HG02943 (cell line): Measurements from ENCODE around the gene RAPGEF1.
"Not testable (repeated sequence)": the region's sequence is repeated elsewhere in the genome, so short reads cannot be mapped to it uniquely, and the experiment has no call there.

ENCODE experiments used
- ATAC-seq: cut with Tn5 transposase; IDR thresholded peaks from one replicate; pipeline ENCODE4 v1.9.1; 2021; ENCODE audit warnings: mild to moderate bottlenecking, low read depth, moderate library complexity; ENCODE audit not compliant: unreplicated experiment

Gene RAPGEF1

DNA sequence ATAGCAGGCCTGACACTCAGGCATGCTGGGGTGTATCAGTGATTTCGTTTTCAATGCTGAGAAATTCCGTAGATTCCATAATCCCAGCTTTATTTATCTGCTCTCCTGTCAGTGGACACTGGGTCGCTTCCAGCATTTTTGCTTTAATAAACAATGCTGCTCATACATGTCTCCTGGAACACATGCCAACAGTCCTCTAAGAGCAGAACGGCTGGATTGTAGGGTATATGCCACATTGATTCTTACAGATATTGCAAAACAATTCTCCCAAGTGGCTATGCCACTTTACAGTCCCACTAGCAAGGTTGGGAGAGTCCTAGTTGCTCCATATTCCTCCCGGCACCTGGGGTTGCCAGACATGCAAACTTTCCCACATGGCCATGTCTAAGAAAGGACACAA is 81.9 kb downstream of the RAPGEF1 start:
- no peak for ATAC-seq

DNA sequence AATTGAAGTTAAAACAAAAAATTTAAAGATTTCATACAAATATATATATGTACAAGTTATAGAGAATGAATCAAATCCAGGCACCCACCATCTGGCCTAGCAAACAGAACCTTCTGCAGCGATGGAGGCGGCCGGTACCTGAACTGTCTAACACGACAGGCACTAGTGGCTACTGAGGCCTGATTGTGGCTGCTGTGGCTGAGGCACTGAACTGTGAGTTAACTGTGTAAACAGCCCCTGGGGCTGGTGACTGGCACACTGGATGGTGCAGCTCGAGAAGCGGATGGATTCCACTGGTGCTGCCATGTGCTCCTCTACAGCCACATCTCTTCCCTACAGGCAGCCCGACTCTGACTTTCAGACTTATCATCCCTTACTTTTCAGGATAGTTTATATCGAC is 82.4 kb downstream of the RAPGEF1 start:
- no peak for ATAC-seq

DNA sequence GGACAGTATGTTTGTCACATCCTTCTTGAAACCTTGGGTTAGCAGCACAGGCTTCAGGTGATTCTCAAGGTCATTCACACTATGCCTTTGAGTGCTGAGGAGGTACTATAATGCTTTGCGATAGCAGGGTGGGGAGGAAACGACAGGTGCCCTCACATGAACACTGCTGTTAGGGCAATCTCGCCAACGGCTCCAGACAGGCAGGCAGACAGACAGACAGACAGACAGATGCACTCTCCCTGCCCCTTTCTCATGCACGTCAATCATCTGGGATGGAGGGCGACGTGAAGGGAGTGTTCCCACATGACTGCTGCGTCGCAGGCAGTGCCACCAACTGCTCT is 82.9 kb downstream of the RAPGEF1 start:
- ATAC-seq = peak; percentile 21

DNA sequence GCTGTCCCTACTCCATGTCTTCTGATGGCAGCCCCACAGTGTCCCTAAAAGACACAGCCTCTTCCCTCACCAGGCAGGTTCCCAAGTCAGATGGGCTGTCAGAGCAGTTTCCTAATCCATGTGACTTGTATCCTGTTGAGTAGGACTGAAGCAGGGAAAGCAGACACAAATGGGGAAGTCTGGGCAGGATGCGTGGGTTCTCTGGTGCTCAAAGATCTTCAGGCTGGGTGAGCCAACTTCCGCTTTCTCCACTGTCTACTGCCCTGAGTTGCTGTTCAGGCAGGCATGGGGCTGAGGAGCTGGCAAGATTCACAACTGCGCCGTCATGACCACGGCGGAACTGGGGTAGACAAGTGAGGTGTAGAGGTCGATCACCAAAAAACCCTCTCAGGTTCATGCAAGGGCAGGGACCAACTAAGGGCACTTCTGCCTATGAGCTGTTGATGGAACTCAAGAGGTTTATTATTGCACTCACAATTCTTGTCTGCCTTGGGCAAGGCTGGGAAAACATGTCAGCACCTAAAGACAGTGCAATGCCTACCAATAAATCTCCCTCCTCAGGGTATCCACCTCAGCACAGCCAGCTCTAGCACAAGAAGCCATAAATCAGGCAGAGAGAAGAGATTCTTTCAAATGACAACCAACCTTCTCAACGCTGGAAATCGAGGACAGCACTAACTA is 83.4 kb downstream of the RAPGEF1 start:
- peak; percentile 69 for ATAC-seq

DNA sequence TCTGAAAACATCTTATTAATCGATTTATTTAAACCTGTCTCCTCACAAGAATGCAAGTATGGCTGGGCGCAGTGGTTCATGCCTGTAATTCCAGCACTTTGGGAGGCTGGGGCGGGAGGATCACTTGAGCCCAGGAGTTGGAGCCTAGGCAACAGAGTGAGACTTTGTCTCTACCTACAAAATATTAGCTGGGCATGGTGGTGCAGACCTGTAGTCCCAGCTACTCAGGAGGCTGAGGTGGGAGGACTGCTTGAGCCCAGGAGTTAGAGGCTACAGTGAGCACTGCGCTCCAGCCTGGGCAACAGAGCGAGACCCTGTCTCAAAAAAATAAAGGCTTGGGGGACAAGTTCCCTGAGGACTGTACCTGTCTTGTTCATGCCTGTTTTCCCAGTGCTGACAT is 85.5 kb downstream of the RAPGEF1 start:
- not testable (repeated sequence) for ATAC-seq

DNA sequence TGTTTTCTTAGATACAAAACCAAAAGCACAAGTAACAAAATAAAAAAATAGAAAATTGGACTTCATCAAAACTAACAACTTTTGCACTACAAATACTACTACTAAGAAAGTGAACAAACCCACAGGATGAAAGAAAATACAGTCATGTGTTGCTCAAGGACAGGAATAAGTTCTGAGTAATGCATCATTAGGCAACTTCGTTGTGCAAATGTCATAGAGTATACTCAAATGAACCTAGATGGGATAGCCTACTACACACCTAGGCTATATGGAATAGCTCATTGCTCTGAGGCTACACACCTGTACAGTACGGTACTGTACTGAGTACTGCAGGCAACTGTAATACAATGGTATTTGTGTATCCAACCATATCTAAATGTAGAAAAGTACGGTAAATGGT is 88.3 kb downstream of the RAPGEF1 start:
- no peak for ATAC-seq

DNA sequence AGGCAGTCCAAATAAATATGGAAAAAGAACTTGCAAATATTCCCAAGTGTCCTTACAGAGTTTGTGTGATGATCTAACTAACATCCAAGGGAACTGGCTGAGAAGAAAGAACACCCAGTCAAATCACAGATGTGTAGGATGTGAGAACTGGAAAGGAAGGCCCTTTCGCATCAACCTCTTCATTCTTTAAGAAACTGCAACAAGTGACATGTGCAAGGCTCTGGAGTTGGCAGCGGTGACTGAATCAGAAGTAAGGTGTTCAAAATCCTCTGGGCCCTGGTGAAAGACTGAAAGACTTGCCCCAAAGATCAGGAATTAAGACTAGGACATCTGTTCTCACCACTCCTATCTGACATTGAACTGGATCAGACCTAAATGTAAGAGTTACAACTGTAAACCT is 88.7 kb downstream of the RAPGEF1 start:
- ATAC-seq = no peak

DNA sequence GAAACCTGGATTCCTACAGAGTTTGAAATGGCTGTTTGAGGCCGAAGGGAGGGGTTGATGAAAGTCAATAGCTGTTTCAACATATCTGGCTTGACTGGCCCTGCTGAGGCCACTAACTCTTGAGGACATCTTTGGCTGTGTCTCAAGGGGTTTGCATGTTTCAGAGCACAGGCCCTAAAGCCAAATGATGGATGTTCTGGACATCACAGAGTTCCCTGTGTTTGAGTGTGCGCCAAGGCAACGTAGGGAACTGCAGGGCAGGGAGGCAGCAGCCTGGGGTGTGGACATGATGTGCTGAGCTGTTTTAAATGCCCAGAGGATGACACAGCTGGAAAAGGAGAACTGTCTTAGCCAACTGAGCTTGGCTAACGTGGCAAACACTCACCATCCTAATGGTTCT is 89.6 kb downstream of the RAPGEF1 start:
- no peak for ATAC-seq

DNA sequence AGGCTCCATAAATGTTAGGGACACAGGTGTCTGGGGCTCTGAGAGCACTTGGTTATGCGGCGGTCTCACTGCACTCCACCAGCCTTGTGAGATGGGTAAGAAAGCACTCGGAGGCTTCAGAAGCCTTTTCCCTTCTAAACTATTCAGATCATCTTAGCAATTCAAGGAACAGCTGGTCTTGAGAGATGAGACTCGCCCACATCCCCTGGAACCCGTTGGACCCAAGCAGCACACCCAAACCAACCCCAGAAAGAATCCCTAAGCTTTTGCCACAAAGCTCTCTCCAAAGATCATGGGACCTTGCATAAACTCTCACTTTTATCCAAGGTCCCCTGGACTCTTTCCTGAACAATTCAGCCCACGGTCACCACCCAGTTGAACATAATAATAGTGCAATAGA is 90.2 kb downstream of the RAPGEF1 start:
- no peak for ATAC-seq

DNA sequence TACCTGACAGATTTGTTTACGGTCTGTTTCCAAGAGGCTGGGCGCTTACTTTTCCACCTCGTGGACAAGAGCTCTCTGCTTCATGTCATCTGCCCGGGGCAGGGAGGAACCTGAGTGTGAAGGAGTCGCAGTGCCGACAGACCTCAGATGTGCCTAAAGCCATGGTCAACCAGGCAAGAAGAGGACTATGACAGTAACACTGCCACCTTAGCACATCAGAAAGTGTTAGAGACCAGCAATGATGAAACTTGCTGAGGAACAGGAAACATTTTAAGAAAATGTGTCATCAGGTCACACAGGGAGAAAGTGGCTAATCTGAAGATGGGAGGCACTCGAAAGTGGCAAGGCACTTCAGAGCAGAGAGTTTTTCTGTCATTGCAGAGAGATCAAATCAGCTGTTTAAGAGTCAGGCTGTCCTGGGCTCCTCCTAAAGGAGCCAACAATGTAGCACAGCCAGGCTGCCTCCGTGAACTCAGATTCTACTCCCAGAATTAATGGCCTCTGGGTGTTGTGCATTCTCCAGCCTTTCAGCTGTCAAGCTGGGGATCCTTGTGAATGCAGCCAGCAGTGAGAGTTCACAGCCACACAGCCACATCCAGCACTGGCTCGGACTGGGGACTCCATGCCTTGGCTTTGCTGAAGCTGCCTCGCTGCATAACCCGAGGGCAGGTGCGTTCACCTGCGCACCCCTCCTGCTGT is 94.6 kb downstream of the RAPGEF1 start:
- no peak for ATAC-seq

DNA sequence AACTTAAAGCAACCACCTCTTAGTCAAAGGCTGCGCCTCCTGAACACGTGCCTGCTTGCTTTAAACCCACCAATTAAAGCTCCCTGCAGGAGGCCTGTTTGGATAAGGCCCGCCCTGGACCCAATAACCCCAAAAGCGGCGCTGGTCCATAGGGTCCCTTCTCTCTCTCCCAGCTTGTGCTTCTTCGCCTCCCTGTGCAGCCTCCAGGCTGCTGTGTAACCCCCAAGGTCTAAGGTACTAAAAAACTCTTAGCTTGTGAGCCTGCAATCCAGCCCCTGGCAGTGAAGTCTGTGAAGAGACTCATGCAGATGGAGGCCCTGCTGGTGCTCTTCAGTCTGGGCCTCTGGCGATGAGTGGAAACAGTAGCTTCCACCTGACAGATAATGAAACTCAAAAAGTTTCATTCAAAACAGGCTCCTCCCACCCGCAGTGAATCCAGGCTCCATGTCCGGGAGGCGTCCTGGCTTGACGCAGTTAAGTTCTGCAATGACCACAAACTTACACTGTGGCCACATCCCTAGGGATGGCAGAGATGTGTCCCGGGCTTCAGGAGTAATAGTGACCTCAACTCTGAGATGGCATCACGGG is 97.3 kb downstream of the RAPGEF1 start:
- ATAC-seq = no peak

DNA sequence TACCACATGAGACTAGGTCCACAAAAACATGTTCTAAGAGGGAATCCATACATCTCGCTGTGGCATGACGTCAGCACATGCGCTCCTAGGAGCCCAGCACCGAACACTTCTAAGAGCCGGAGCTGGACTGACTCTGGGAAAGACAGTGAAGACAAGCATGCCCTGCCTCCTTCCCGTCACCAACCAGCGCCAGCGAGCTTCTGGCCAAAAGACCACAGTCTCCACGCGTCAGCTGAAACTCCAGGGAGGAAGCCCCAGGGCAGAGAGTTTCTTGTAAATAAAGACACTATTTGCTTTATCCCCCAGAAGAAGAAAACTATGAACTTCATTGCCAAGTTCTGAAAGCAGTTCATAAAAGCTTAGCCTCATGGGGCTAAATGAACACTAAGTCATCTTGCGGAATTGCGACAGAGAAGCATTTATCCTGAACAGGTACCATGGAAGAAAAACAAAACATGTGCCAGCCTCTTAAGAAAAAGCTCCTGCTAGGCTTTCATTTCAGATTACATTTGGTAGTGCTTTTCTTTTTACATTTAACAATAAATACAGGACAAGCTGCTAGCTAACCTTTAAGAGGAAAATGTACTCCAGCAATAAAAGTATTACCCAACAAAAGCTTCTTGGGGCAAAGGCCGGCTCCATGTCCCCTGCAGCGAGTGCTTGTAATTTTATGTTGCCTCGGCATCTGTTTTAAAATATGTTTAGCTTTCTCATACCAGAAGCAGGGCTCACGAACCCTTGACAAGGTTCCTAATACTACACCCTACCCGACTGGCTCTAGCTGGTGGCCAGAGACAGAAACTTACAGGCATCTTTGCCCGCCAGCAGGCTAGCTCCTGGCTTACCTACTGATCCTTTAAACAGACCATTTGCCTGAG is 98.0 kb downstream of the RAPGEF1 start:
- ATAC-seq = no peak

DNA sequence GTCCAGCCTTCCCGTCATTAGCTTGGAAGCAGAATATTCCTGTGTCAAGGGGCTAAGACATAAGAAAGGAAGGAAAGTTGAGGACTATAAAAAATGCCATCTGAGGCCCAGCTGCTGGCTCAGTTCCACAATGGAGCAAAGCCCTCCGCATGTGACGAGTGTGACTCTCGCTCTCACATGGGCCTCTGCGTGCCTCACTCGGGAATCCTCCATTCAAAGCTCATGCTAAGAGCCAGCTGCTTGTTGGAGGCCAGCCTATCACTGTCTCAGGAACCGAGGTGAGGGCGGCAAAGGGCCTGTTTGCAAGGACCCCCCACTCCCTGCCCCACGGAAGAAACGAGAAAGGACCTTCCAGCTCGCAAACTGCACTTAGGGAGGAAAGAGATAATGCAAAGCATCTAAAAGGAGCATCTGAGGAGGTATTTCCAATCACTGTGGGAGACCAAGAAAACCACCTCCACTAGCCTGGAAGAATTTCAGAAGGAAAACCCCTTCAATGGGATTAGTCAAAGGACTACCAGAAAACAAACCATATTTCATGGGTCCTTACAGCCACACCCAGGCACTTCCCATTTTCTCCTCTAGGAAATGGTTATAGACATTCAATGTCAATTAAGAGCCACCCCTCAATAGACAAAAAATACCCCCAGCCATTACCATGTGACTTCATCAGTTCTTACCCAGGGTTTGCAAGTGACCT is 99.3 kb downstream of the RAPGEF1 start:
- no peak for ATAC-seq

DNA sequence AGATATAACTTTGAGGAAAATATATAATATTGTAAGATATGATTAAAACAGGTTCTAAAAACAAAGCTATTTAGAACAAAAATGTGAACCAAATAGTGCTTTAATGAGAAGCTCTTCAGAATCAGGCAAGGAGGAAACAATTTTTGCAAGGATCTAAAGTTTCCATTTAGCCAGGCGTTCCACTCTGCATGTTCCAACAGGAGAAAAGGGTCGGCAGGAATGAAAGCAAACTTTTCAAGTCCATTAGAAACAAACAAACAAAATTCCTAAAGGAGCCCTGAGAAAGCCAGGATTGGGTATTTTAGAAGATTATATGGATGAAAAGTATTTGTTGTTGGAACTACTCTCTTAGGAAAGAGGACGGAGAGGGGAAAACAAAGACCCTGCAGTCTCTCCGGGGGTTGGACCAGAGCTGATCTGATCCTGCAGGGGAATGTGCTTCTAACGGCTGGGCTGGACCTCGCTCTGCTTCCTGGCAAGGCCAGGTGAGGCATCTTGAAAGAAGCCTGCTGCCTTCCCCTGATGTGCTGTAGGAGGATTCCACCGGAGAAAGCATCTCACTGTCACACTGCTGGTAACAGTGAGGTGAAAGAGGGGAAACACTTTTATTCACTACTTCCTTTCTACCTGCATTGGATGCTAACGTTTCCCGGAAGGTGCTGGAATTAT is 100.0 kb downstream of the RAPGEF1 start:
- no peak for ATAC-seq

DNA sequence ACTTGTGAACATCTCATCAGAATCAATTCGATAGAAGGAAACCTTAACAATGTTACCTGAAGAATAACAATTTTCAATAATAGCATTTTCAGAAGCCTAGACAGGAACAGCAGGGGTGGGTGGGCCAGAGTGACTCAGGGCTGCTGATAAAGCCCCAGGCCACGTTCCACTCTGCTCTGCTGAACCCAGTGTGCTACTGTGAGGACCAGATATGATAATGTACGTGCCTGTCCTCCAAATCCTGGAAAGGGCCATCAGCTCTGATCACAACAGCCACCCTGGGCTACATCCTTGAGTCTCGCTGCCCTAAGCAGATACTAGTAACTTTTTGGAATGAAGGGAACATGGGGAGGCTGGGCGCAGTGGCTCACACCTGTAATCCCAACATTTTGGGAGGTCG is 103.3 kb downstream of the RAPGEF1 start:
- no peak for ATAC-seq

DNA sequence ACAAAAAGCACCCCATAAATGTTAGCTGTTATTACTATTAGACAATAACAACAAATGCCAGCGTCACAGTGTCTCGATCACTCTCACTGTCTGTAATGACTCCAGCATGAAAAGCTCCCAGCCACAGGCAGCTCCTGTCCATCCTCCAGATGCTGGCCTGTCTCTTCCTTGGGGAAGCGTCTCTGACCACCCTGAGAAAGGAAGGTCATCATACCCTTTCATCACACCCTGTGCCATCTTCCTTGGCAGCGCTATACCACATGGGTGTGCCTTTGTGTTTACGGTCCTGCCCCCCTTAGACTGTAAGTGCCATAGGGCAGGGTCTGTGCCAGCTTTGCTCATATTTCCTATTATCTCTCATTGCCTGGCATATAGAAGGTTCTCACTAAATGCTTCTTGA is 104.0 kb downstream of the RAPGEF1 start:
- ATAC-seq = no peak

DNA sequence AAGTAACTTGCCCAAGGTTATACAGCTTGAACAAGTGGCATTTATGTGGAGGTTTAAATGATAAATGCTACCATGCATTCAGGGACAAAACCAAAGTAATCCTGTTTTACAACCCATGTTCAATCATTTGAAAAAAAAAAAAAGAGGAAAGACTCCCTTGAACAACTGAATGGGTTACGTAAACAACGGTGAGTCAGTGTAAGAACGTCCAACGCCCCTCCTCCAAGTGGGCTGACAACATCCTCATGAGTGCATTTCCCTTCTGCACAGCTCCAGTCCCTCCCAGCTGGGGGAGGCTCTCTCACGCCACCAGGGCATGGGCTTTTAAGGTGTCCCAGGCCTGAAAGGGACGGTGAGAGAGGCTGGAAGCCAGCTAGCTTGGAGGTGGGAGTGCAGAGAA is 104.6 kb downstream of the RAPGEF1 start:
- no peak for ATAC-seq

DNA sequence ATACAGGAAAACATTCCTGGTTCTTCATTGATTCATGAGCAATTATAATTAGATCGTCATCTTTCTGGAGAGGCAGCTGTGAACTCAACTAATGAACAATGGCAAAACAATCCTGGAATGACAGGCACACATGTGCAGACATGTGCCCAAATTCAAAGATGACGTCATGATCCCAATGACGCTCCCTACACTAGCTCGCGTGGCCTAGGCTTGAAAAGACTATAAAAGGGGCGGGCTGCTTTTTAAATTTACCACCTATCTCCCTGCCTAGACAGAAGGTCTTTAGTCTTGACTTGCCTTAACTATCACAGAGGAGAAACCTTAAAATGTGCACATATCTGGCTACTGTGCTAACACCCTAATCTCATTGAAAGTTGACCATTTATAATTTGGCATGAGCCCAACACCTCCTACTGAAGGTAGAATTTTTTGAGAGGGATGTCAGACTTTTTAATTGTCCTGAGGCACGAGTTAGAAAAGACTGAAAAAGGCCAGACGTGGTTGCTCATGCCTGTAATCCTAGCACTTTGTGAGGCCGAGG is 106.3 kb downstream of the RAPGEF1 start:
- no peak for ATAC-seq

DNA sequence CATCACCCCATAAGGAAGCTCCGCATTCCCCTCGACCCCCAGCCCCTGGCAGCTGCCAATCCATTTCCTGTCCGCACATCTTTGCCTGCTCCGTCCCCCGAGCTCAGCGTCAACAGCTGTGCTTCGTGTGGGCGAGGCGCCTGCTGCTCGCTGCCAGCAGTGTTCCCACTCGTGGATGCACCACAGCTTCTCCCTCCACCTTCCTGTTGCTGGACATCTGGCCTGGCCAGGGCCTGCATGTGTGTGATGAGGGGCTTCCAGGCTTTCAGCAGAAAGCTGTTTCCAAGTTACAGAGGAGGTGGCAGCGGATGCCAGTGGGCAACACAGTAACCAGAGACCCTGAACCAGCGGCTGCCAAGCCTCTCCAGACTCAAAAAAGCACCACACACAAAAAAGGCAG is 108.6 kb downstream of the RAPGEF1 start:
- no peak for ATAC-seq
